DND-41 (cell line): ENCODE results near the gene MEGF6.

Experiments used
- ATAC-seq: fragments of 200-7000 bp; cut with Tn5 transposase; 3 replicates; pipeline ENCODE4 v1.9.1; 2021; ENCODE audit warnings: low read depth; ENCODE audit not compliant: insufficient read depth
- DNase-seq: peaks from one replicate; pipeline ENCODE4 v3.0.0-alpha.2; 2020
- H2AFZ ChIP-seq: 2 replicates; pipeline ENCODE4 v1.6.0; 2012; ENCODE audit warnings: low read depth, low read length
- H3K27ac ChIP-seq: 2 replicates; pipeline ENCODE4 v1.5.1; 2012; ENCODE audit warnings: low read length, inconsistent platforms
- H3K27me3 ChIP-seq: fragments of 200-600 bp; sonication (generic); 2 replicates; pipeline ENCODE4 v1.6.0; 2012; ENCODE audit warnings: low read length, mild to moderate bottlenecking, inconsistent platforms; ENCODE audit not compliant: insufficient read depth, poor library complexity
- H3K36me3 ChIP-seq: 2 replicates; pipeline ENCODE4 v1.5.1; 2012; ENCODE audit warnings: low read length, inconsistent platforms; ENCODE audit not compliant: insufficient read depth
- H3K4me1 ChIP-seq: 2 replicates; pipeline ENCODE4 v1.5.1; 2012; ENCODE audit warnings: mild to moderate bottlenecking, low read length; ENCODE audit not compliant: insufficient read depth
- H3K4me2 ChIP-seq: 2 replicates; pipeline ENCODE4 v1.6.0; 2012; ENCODE audit warnings: mild to moderate bottlenecking, moderate library complexity, low read length, inconsistent platforms; ENCODE audit not compliant: insufficient read depth
- H3K4me3 ChIP-seq, 2 experiments: fragments of 200-600 bp in 1 of 2; shearing (Covaris generic) in 1 of 2; 2 replicates each; pipeline ENCODE4 v1.5.1; 2012 to 2016; ENCODE audit warnings: inconsistent platforms in 2 of 2, low read length in 2 of 2, mild to moderate bottlenecking in 2 of 2, low read depth in 1 of 2, moderate library complexity in 1 of 2
- H3K79me2 ChIP-seq: 2 replicates; pipeline ENCODE4 v1.6.0; 2012; ENCODE audit warnings: low read length, inconsistent platforms; ENCODE audit not compliant: insufficient read depth
- H3K9ac ChIP-seq: 2 replicates; pipeline ENCODE4 v1.6.0; 2012; ENCODE audit warnings: low read depth, mild to moderate bottlenecking, inconsistent platforms, low read length, moderate library complexity
- H3K9me3 ChIP-seq: 2 replicates; pipeline ENCODE4 v1.5.1; 2012; ENCODE audit warnings: low read length, moderate library complexity, mild to moderate bottlenecking, inconsistent platforms; ENCODE audit not compliant: insufficient read depth, severe bottlenecking
- H4K20me1 ChIP-seq: 2 replicates; pipeline ENCODE4 v1.6.0; 2012; ENCODE audit warnings: low read length; ENCODE audit not compliant: insufficient read depth
- CTCF ChIP-seq: IDR thresholded peaks from 2 replicates; pipeline ENCODE4 v1.5.1; 2012; ENCODE audit warnings: borderline replicate concordance, low read length, moderate library complexity, mild to moderate bottlenecking; ENCODE audit not compliant: poor library complexity, severe bottlenecking; ENCODE audit errors: extremely low read depth
- EZH2 ChIP-seq: IDR thresholded peaks from 3 replicates; pipeline ENCODE4 v1.6.1; 2012; ENCODE audit warnings: borderline replicate concordance, low read depth, mild to moderate bottlenecking, moderate library complexity, low read length, inconsistent platforms; ENCODE audit not compliant: severe bottlenecking

Gene MEGF6

GRCh38 chr1:3527774-3528173 lies 83.5 kb downstream of the MEGF6 start:
- peaks cover 11% of the 10 kb centered on the region for H3K27me3 ChIP-seq
- H3K79me2 ChIP-seq: no peaks in the 10 kb centered on the region
- no peak overlapping the region for H3K4me3 ChIP-seq
- no peak overlapping the region for H3K9ac ChIP-seq
- ATAC-seq (no peak), DNase-seq (no peak)
- H3K4me2 ChIP-seq: no peak overlapping the region
- TF ChIP-seq CTCF (no peak), EZH2 (no peak)
- no peaks in the 10 kb centered on the region for H3K9me3 ChIP-seq
- H3K27ac ChIP-seq: no peak overlapping the region
- peaks cover 14% of the 10 kb centered on the region for H3K4me1 ChIP-seq
- no peak overlapping the region for H2AFZ ChIP-seq
- H3K36me3 ChIP-seq: no peaks in the 10 kb centered on the region
- peaks cover 25% of the 10 kb centered on the region; the same call in 1 of the 2 replicates for H4K20me1 ChIP-seq

GRCh38 chr1:3525551-3526482 lies 85.5 kb downstream of the MEGF6 start:
- Histone ChIP-seq H3K4me1 (peaks cover 14% of the 10 kb centered on the region), H3K9ac (no peak overlapping the region), H3K27ac (no peak overlapping the region), H3K79me2 (no peaks in the 10 kb centered on the region), H4K20me1 (peaks cover 21% of the 10 kb centered on the region; the same call in 1 of the 2 replicates), H3K4me3 (no peak overlapping the region), H3K9me3 (no peaks in the 10 kb centered on the region), H2AFZ (no peak overlapping the region), H3K36me3 (no peaks in the 10 kb centered on the region), H3K4me2 (no peak overlapping the region), H3K27me3 (peaks cover 9% of the 10 kb centered on the region)
- DNase-seq (no peak), ATAC-seq (no peak)
- no peak for TF ChIP-seq EZH2
- no peak for TF ChIP-seq CTCF

GRCh38 chr1:3524556-3525203 lies 86.6 kb downstream of the MEGF6 start:
- no peak overlapping the region for H2AFZ ChIP-seq
- no peak overlapping the region for H3K4me3 ChIP-seq
- H3K4me2 ChIP-seq: no peak overlapping the region
- TF ChIP-seq CTCF (no peak), EZH2 (no peak)
- H3K9ac ChIP-seq: no peak overlapping the region
- H3K36me3 ChIP-seq: no peaks in the 10 kb centered on the region
- no peaks in the 10 kb centered on the region for H3K79me2 ChIP-seq
- no peak for DNase-seq
- no peaks in the 10 kb centered on the region for H3K9me3 ChIP-seq
- peaks cover 2% of the 10 kb centered on the region; the same call in 1 of the 2 replicates for H3K4me1 ChIP-seq
- no peak for ATAC-seq
- peaks cover 14% of the 10 kb centered on the region; the same call in 1 of the 2 replicates for H4K20me1 ChIP-seq
- no peak overlapping the region for H3K27ac ChIP-seq
- no peaks in the 10 kb centered on the region for H3K27me3 ChIP-seq
